Esophagus muscularis mucosa (tissue), 3 donors: ENCODE results near the gene IQGAP2.

Experiments used
- CTCF ChIP-seq, 3 experiments: fragments of 200-600 bp in 2 of 3; fragments of 450-650 bp in 1 of 3; sonication (generic) in 2 of 3; IDR thresholded peaks; one replicate each; pipeline ENCODE4 v1.5.1; 2017 to 2019; ENCODE audit warnings: antibody characterized with exemption in 3 of 3, mild to moderate bottlenecking in 2 of 3, moderate library complexity in 1 of 3
- POLR2A ChIP-seq: fragments of 450-650 bp; IDR thresholded peaks from one replicate; pipeline ENCODE4 v1.6.1; 2017; ENCODE audit warnings: antibody characterized with exemption, moderate library complexity, mild to moderate bottlenecking, low read depth

GRCh38 chr5:76487821-76488220 is 84.7 kb downstream of the IQGAP2 start:
- TF ChIP-seq CTCF (IDR thresholded peaks at IDR 0.05) (no peak), POLR2A (no peak)
